Activated CD8-positive, alpha-beta memory T cell treated with anti-CD3 and anti-CD28 coated beads, Interleukin-2, amount 50 U/mL, for 24 hours (primary cell): ENCODE data around the gene CCL26.
"Not testable (repeated sequence)": the region's sequence is repeated elsewhere in the genome, so short reads cannot be mapped to it uniquely, and the experiment has no call there.

Source experiments
- DNase-seq: peaks from one replicate; pipeline ENCODE4 v3.0.0-alpha.2; 2020; ENCODE audit errors: extremely low read depth

CCL26 gene

GRCh38 chr7:75792567-75792966, 20.6 kb upstream of the CCL26 start:
- not testable (repeated sequence) for DNase-seq

- no peak for DNase-seq
Measured at GRCh38 chr7:75789361-75789924, 17.4 kb upstream of the CCL26 start.

GRCh38 chr7:75788154-75788847, 16.3 kb upstream of the CCL26 start:
- not testable (repeated sequence) for DNase-seq

GRCh38 chr7:75783058-75783457, 11.0 kb upstream of the CCL26 start:
- not testable (repeated sequence) for DNase-seq

GRCh38 chr7:75780647-75781273, 8.7 kb upstream of the CCL26 start:
- not testable (repeated sequence) for DNase-seq

- DNase-seq = not testable (repeated sequence)
Measured at GRCh38 chr7:75779516-75779915, 7.5 kb upstream of the CCL26 start.

GRCh38 chr7:75779035-75779434, 7.0 kb upstream of the CCL26 start:
- not testable (repeated sequence) for DNase-seq

GRCh38 chr7:75776295-75776971, 4.4 kb upstream of the CCL26 start:
- peak; percentile 37 for DNase-seq

- DNase-seq = not testable (repeated sequence)
Measured at GRCh38 chr7:75773958-75774357, 1.9 kb upstream of the CCL26 start.

- no peak for DNase-seq
Measured at GRCh38 chr7:75771224-75771623, 787 bp downstream of the CCL26 start.

GRCh38 chr7:75762350-75762917, 9.6 kb downstream of the CCL26 start:
- DNase-seq = no peak

GRCh38 chr7:75761801-75762200, 10.2 kb downstream of the CCL26 start:
- not testable (repeated sequence) for DNase-seq

- DNase-seq = no peak
Measured at GRCh38 chr7:75758491-75758890, 13.5 kb downstream of the CCL26 start.

GRCh38 chr7:75757860-75758259, 14.2 kb downstream of the CCL26 start:
- DNase-seq = no peak

- DNase-seq = no peak
Measured at GRCh38 chr7:75756991-75757676, 14.9 kb downstream of the CCL26 start.

- no peak for DNase-seq
Measured at GRCh38 chr7:75756206-75756990, 15.6 kb downstream of the CCL26 start.

GRCh38 chr7:75743455-75743859, 28.6 kb downstream of the CCL26 start:
- no peak for DNase-seq

GRCh38 chr7:75740846-75741497, 31.0 kb downstream of the CCL26 start:
- no peak for DNase-seq

GRCh38 chr7:75739796-75740672, 32.0 kb downstream of the CCL26 start:
- no peak for DNase-seq
